ENCODE data around the gene WFDC1. TPM values are rescaled to one million over a fixed set of nuclear protein-coding genes. Genes with fewer than 3 reads are reported as not detected.

Gene WFDC1
- total and polyA plus RNA-seq, 4 experiments from 2014 or later, result not detected

Other genes starting within 250 kb of the WFDC1 start
- 100 to 1,000 TPM; 137 to 140 TPM for gene MBTPS1, start 177.9 kb upstream of the WFDC1 start, total RNA-seq
- gene MBTPS1, start 177.9 kb upstream of the WFDC1 start, polyA plus RNA-seq, result 10 to 100 TPM; 53.9 to 61.4 TPM
- gene HSDL1, start 149.7 kb upstream of the WFDC1 start, total RNA-seq, result 10 to 100 TPM; 20.1 to 23.0 TPM
- 10 to 100 TPM in 1 of 2 donors, 1 to 10 TPM in 1; 9.9 to 11.4 TPM for gene HSDL1, start 149.7 kb upstream of the WFDC1 start, polyA plus RNA-seq
- gene DNAAF1, start 149.6 kb upstream of the WFDC1 start, total RNA-seq, result under 1 TPM in 1 of 2 experiments, not detected in 1; 0.19 TPM
- 1 to 10 TPM in 1 of 2 donors, not detected in 1; 1.2 TPM for gene DNAAF1, start 149.6 kb upstream of the WFDC1 start, polyA plus RNA-seq
- gene TAF1C, start 107.8 kb upstream of the WFDC1 start, total RNA-seq, result 100 to 1,000 TPM in 1 of 2 experiments, 10 to 100 TPM in 1; 91.5 to 102 TPM
- 10 to 100 TPM in 1 of 2 donors, 1 to 10 TPM in 1; 4.1 to 10.9 TPM for gene TAF1C, start 107.8 kb upstream of the WFDC1 start, polyA plus RNA-seq
- not detected for gene ADAD2, start 103.7 kb upstream of the WFDC1 start, total RNA-seq
- gene ADAD2, start 103.7 kb upstream of the WFDC1 start, polyA plus RNA-seq, result not detected
- gene KCNG4, start 54.9 kb upstream of the WFDC1 start, total RNA-seq, result not detected
- gene KCNG4, start 54.9 kb upstream of the WFDC1 start, polyA plus RNA-seq, result not detected
- not detected for gene ATP2C2, start 73.7 kb downstream of the WFDC1 start, total RNA-seq
- not detected for gene ATP2C2, start 73.7 kb downstream of the WFDC1 start, polyA plus RNA-seq
- gene MEAK7, start 209.8 kb downstream of the WFDC1 start, total RNA-seq, result 10 to 100 TPM; 13.6 to 16.8 TPM
- 1 to 10 TPM; 3.3 to 8.6 TPM for gene MEAK7, start 209.8 kb downstream of the WFDC1 start, polyA plus RNA-seq

Data from CD4-positive, alpha-beta memory T cell (primary cell).